CD8-positive, alpha-beta memory T cell (primary cell): Measurements from ENCODE around the gene PTPRU. TPM values are rescaled to one million over a fixed set of nuclear protein-coding genes. Genes with fewer than 3 reads are reported as not detected.

Experiments used
- polyA plus RNA-seq: library from polyadenylated mRNA; unstranded; fragments of 300-500 nt; fragmentation: Illumina TruSeq; gene quantifications from one replicate; pipeline ENCODE4 v1.2.3, GENCODE V29; 2021
- total RNA-seq, 2 experiments: library from RNA; stranded (reverse); gene quantifications; one replicate each; pipeline ENCODE4 v1.2.3, GENCODE V29; 2021

PTPRU gene
- total and polyA plus RNA-seq, 3 experiments from 2014 or later = 0.13 to 0.62 (median 0.51) TPM

Other genes with a start within 250 kb of the PTPRU start
- under 1 TPM; 0.31 to 0.38 TPM for gene TMEM200B, start 112.6 kb upstream of the PTPRU start, total RNA-seq
- gene TMEM200B, start 112.6 kb upstream of the PTPRU start, polyA plus RNA-seq = 0.12 TPM
- gene SRSF4, start 54.6 kb upstream of the PTPRU start, total RNA-seq = 100 to 1,000 TPM; 112 to 119 TPM
- 115 TPM for gene SRSF4, start 54.6 kb upstream of the PTPRU start, polyA plus RNA-seq
- gene MECR, start 5.6 kb upstream of the PTPRU start, total RNA-seq = 10 to 100 TPM; 33.8 to 41.1 TPM
- gene MECR, start 5.6 kb upstream of the PTPRU start, polyA plus RNA-seq = 14.5 TPM